ENCODE data around the gene SLC8A3. TPM values are rescaled to one million over a fixed set of nuclear protein-coding genes. Genes with fewer than 3 reads are reported as not detected.
A peak's percentile ranks its signal among the peaks of the same experiment; 100 is the strongest.

SLC8A3 gene
- total and polyA plus RNA-seq, 2 of the 13 experiments (the other 11 are each of a cell fraction or from before 2014, with no cell fraction given), result 0.01 to 0.02 TPM

DNA sequence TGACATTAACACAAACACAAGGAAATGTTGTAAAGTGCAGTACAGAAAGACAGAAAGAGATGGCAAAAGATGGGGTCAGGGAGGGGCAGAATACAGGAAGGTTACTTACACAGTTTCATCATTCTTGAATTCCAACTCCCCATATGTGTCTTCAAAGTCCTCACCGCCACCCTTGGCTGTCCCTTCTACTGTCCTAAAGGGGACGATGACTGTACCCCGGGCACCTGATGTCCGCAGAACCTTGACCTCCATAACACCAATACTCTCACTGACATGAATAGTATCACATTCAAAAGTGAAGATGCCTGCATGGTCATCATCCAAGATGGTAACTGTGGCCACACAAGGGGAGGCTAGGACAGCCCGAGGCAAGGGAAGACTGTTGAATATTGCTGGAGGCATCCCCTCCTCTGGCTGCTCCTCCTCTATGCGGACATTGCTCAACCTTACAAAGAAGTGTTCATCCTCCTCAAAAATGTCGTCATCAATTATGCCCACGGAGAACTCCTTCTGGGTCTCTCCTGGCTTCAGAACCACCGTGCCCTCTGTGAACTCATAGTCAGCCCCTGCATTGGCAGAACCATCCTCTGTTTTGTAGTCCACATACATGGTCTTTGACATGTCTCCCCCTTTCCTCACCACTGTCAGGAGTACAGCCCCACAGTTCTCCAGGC is 22.1 kb downstream of the SLC8A3 start:
- ChIA-PET POLR2A (no interaction called here), CTCF (ENCODE audit: low intra/inter-chr PET ratio, low total read pairs) (no interaction called here)
- H3K9ac ChIP-seq (ENCODE audit: insufficient read depth, low read depth, low read length), result no peak overlapping the region
- H3K4me1 ChIP-seq (ENCODE audit: insufficient read depth, low read length), result no peaks in the 10 kb centered on the region
- no peaks in the 10 kb centered on the region for H3K79me2 ChIP-seq (ENCODE audit: insufficient read depth, low read length)
- in situ Hi-C loops (cut with HindIII; ENCODE audit: extremely low pct_ligation_motif_present, low pct_unique_long_range_greater_than_20kb), result no loop called here
- no peaks in the 10 kb centered on the region for H4K20me1 ChIP-seq (ENCODE audit: insufficient read depth, low read length)
- H3K9me3 ChIP-seq (ENCODE audit: low read length), result no peaks in the 10 kb centered on the region
- WGBS (ENCODE audit: low lambda C conversion rate), result 19% methylated on average over 9 of the region's 9 CpGs
- no peak overlapping the region for H3K4me3 ChIP-seq (replicated peaks in 1 of 3; ENCODE audit: insufficient read depth in 1 of 3, low read depth in 2 of 3, low read length in 3 of 3)
- H3K4me2 ChIP-seq (ENCODE audit: low read depth, low read length), result no peak overlapping the region
- TF ChIP-seq CREB1 (IDR thresholded peaks at IDR 0.05), result peak; percentile 70
- TF ChIP-seq CREB1 (CRISPR knock-in tag; IDR thresholded peaks at IDR 0.05), result no peak
- TF ChIP-seq, protein P1, sequence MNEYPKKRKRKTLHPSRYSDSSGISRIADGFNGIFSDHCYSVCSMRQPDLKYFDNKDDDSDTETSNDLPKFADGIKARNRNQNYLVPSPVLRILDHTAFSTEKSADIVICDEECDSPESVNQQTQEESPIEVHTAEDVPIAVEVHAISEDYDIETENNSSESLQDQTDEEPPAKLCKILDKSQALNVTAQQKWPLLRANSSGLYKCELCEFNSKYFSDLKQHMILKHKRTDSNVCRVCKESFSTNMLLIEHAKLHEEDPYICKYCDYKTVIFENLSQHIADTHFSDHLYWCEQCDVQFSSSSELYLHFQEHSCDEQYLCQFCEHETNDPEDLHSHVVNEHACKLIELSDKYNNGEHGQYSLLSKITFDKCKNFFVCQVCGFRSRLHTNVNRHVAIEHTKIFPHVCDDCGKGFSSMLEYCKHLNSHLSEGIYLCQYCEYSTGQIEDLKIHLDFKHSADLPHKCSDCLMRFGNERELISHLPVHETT (CRISPR knock-in tag; conservative IDR thresholded peaks at IDR 0.05), result no peak
- TF ChIP-seq, protein P2, sequence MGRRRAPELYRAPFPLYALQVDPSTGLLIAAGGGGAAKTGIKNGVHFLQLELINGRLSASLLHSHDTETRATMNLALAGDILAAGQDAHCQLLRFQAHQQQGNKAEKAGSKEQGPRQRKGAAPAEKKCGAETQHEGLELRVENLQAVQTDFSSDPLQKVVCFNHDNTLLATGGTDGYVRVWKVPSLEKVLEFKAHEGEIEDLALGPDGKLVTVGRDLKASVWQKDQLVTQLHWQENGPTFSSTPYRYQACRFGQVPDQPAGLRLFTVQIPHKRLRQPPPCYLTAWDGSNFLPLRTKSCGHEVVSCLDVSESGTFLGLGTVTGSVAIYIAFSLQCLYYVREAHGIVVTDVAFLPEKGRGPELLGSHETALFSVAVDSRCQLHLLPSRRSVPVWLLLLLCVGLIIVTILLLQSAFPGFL (CRISPR knock-in tag; IDR thresholded peaks at IDR 0.05), result no peak
- no peak for TF ChIP-seq ZNF180 (CRISPR knock-in tag; IDR thresholded peaks at IDR 0.05; ENCODE audit: borderline replicate concordance, low read depth)
- TF ChIP-seq, protein P3, sequence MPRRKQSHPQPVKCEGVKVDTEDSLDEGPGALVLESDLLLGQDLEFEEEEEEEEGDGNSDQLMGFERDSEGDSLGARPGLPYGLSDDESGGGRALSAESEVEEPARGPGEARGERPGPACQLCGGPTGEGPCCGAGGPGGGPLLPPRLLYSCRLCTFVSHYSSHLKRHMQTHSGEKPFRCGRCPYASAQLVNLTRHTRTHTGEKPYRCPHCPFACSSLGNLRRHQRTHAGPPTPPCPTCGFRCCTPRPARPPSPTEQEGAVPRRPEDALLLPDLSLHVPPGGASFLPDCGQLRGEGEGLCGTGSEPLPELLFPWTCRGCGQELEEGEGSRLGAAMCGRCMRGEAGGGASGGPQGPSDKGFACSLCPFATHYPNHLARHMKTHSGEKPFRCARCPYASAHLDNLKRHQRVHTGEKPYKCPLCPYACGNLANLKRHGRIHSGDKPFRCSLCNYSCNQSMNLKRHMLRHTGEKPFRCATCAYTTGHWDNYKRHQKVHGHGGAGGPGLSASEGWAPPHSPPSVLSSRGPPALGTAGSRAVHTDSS (CRISPR knock-in tag; conservative IDR thresholded peaks at IDR 0.05), result no peak
- TF ChIP-seq RFXAP (CRISPR knock-in tag; IDR thresholded peaks at IDR 0.05; ENCODE audit: borderline replicate concordance), result no peak
- TF ChIP-seq, protein P4, sequence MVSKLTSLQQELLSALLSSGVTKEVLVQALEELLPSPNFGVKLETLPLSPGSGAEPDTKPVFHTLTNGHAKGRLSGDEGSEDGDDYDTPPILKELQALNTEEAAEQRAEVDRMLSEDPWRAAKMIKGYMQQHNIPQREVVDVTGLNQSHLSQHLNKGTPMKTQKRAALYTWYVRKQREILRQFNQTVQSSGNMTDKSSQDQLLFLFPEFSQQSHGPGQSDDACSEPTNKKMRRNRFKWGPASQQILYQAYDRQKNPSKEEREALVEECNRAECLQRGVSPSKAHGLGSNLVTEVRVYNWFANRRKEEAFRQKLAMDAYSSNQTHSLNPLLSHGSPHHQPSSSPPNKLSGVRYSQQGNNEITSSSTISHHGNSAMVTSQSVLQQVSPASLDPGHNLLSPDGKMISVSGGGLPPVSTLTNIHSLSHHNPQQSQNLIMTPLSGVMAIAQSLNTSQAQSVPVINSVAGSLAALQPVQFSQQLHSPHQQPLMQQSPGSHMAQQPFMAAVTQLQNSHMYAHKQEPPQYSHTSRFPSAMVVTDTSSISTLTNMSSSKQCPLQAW (CRISPR knock-in tag; IDR thresholded peaks at IDR 0.05), result no peak
- peak; percentile 77 for TF ChIP-seq ATF7 (IDR thresholded peaks at IDR 0.05)
- no peak for TF ChIP-seq ATF7 (CRISPR knock-in tag; IDR thresholded peaks at IDR 0.05)
- TF ChIP-seq, protein P5, sequence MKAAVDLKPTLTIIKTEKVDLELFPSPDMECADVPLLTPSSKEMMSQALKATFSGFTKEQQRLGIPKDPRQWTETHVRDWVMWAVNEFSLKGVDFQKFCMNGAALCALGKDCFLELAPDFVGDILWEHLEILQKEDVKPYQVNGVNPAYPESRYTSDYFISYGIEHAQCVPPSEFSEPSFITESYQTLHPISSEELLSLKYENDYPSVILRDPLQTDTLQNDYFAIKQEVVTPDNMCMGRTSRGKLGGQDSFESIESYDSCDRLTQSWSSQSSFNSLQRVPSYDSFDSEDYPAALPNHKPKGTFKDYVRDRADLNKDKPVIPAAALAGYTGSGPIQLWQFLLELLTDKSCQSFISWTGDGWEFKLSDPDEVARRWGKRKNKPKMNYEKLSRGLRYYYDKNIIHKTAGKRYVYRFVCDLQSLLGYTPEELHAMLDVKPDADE (CRISPR knock-in tag; IDR thresholded peaks at IDR 0.05), result no peak
- no peak for TF ChIP-seq ZKSCAN5 (CRISPR knock-in tag; IDR thresholded peaks at IDR 0.05)
- TF ChIP-seq, protein P6, sequence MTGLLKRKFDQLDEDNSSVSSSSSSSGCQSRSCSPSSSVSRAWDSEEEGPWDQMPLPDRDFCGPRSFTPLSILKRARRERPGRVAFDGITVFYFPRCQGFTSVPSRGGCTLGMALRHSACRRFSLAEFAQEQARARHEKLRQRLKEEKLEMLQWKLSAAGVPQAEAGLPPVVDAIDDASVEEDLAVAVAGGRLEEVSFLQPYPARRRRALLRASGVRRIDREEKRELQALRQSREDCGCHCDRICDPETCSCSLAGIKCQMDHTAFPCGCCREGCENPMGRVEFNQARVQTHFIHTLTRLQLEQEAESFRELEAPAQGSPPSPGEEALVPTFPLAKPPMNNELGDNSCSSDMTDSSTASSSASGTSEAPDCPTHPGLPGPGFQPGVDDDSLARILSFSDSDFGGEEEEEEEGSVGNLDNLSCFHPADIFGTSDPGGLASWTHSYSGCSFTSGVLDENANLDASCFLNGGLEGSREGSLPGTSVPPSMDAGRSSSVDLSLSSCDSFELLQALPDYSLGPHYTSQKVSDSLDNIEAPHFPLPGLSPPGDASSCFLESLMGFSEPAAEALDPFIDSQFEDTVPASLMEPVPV (CRISPR knock-in tag; IDR thresholded peaks at IDR 0.05), result no peak
- TF ChIP-seq TCF7L2 (IDR thresholded peaks at IDR 0.05; ENCODE audit: low read depth, low read length), result no peak
- no TSS peak for BruUV-seq (replicated peaks)
- intact Hi-C loops (cut with micrococcal nuclease; ENCODE audit: unreplicated experiment), result no loop called here
- H2AFZ ChIP-seq (ENCODE audit: low read length), result no peak overlapping the region
- no peak for ATAC-seq
- H3K27me3 ChIP-seq (ENCODE audit: control insufficient read depth in 1 of 2, insufficient read depth in 2 of 2, low read length in 2 of 2), result peaks cover 1 to 26% of the 10 kb centered on the region in 2 experiments; a peak in 3 of 5 replicates
- no peak for FAIRE-seq
- H3K36me3 ChIP-seq (replicated peaks in 1 of 2; ENCODE audit: control insufficient read depth in 1 of 2, insufficient read depth in 2 of 2, low read length in 2 of 2), result no peaks in the 10 kb centered on the region
- no peak for DNase-seq (ENCODE audit: low spot score)
- no peak overlapping the region for H3K27ac ChIP-seq (ENCODE audit: extremely low read length, insufficient read depth, low read length)
